ENCODE measurements around the gene GPR132.

GRCh38 chr14:105077649-105077995 is 12.4 kb upstream of the GPR132 start:
- no peak for TF ChIP-seq POLR2AphosphoS5 (IDR thresholded peaks at IDR 0.05; ENCODE audit: low read depth, low read length)
- no peak for TF ChIP-seq SPI1 (IDR thresholded peaks at IDR 0.05; ENCODE audit: low read depth, low read length)
- no peak for TF ChIP-seq TAF1 (IDR thresholded peaks at IDR 0.05; ENCODE audit: low read depth, low read length)
- TF ChIP-seq POLR2A (IDR thresholded peaks at IDR 0.05; ENCODE audit: low read depth, low read length), result no peak
- TF ChIP-seq PAX5 (IDR thresholded peaks at IDR 0.05; ENCODE audit: insufficient read depth, low read length, severe bottlenecking), result no peak

All from GM12891 (cell line).